Endothelial cell of umbilical vein (primary cell): ENCODE results near the gene KARS1. TPM values are rescaled to one million over a fixed set of nuclear protein-coding genes. Genes with fewer than 3 reads are reported as not detected.

Experiments used
- BruUV-seq: library from RNA; stranded (reverse); fragments of 400-500 nt; replicated peaks from 2 replicates; lab custom pipeline; 2021; lab: Mats Ljungman, UMichigan
- CTCF ChIA-PET: fragments of 300-600, 350-600 bp; sonication (Branson Sonifier 250); formaldehyde crosslinking; loops from one replicate; lab custom pipeline; 2021; ENCODE audit warnings: antibody characterized with exemption, inconsistent platforms; lab: Charles Lee
- POLR2A ChIA-PET: fragments of 300-600, 350-600 bp; sonication (Branson Sonifier 250); formaldehyde crosslinking; loops from one replicate; lab custom pipeline; 2021; ENCODE audit warnings: antibody characterized with exemption, inconsistent platforms; lab: Charles Lee
- DNase-seq: peaks from one replicate; pipeline ENCODE4 v3.0.0-alpha.2; 2011; ENCODE audit warnings: low read depth, low spot score
- FAIRE-seq: peaks from 2 replicates; lab custom pipeline; 2011; peaks lifted over from hg19 to GRCh38; lab: Jason Lieb, UNC
- H2AFZ ChIP-seq: 2 replicates; pipeline ENCODE4 v1.6.0; 2012; ENCODE audit warnings: low read depth, low read length, control low read depth, inconsistent platforms
- H3K27ac ChIP-seq: 2 replicates; pipeline ENCODE4 v1.5.1; 2011; ENCODE audit warnings: low read depth, mild to moderate bottlenecking, control low read depth, low read length, moderate library complexity; ENCODE audit not compliant: insufficient read depth
- H3K27me3 ChIP-seq, 2 experiments: 2 replicates each; pipeline versions ENCODE4 v1.6.0 to v1.6.1; 2011; ENCODE audit warnings: low read length in 2 of 2, mixed read lengths in 1 of 2; ENCODE audit not compliant: control insufficient read depth in 2 of 2, insufficient read depth in 2 of 2
- H3K36me3 ChIP-seq, 2 experiments: 2 replicates in 1 of 2; 3 replicates in 1 of 2; pipeline ENCODE4 v1.5.1; 2011; ENCODE audit warnings: low read length in 2 of 2, mild to moderate bottlenecking in 1 of 2, moderate library complexity in 1 of 2; ENCODE audit not compliant: control insufficient read depth in 2 of 2, insufficient read depth in 2 of 2; ENCODE audit errors: extremely low read depth in 1 of 2
- H3K4me1 ChIP-seq: 3 replicates; pipeline ENCODE4 v1.5.1; 2011; ENCODE audit warnings: mild to moderate bottlenecking, low read length; ENCODE audit not compliant: control insufficient read depth, insufficient read depth; ENCODE audit errors: extremely low read depth
- H3K4me2 ChIP-seq: 2 replicates; pipeline ENCODE4 v1.6.1; 2011; ENCODE audit warnings: low read length, control low read depth, mixed read lengths; ENCODE audit not compliant: insufficient read depth
- H3K4me3 ChIP-seq, 3 experiments: fragments of 200-600 bp in 1 of 3; sonication (generic), shearing (Covaris generic) in 1 of 3; replicated peaks in 1 of 3; 2 replicates each; pipeline ENCODE4 v1.5.1; 2011 to 2016; ENCODE audit warnings: control low read depth in 3 of 3, low read length in 3 of 3, mild to moderate bottlenecking in 2 of 3, inconsistent platforms in 1 of 3, low read depth in 1 of 3, moderate library complexity in 1 of 3; ENCODE audit not compliant: insufficient read depth in 1 of 3
- H3K79me2 ChIP-seq: 2 replicates; pipeline ENCODE4 v1.6.0; 2012; ENCODE audit warnings: low read length, inconsistent platforms; ENCODE audit not compliant: control insufficient read depth, insufficient read depth
- H3K9ac ChIP-seq: replicated peaks from 2 replicates; pipeline ENCODE3; 2011; ENCODE audit warnings: low read length, control low read depth; ENCODE audit not compliant: insufficient read depth; ENCODE audit errors: extremely low read depth
- H3K9me1 ChIP-seq: replicated peaks from 3 replicates; pipeline ENCODE4 v1.6.0; 2011; ENCODE audit warnings: mild to moderate bottlenecking, low read length; ENCODE audit not compliant: control insufficient read depth, insufficient read depth; ENCODE audit errors: extremely low read depth
- H3K9me3 ChIP-seq: replicated peaks from 2 replicates; pipeline ENCODE4 v1.5.1; 2012; ENCODE audit warnings: low read length, inconsistent platforms; ENCODE audit not compliant: control insufficient read depth, insufficient read depth
- H4K20me1 ChIP-seq: replicated peaks from 2 replicates; pipeline ENCODE3; 2011; ENCODE audit warnings: mild to moderate bottlenecking, low read length; ENCODE audit not compliant: control insufficient read depth, insufficient read depth; ENCODE audit errors: extremely low read depth
- CTCF ChIP-seq, 2 donors: IDR thresholded peaks; 1 replicate in 1 of 2; 2 replicates in 1 of 2; pipeline ENCODE4 v1.5.1; 2011; ENCODE audit warnings: low read length in 2 of 2, mild to moderate bottlenecking in 2 of 2, moderate library complexity in 2 of 2, control low read depth in 1 of 2, inconsistent platforms in 1 of 2, low read depth in 1 of 2; ENCODE audit not compliant: insufficient read depth in 1 of 2; ENCODE audit errors: extremely low read depth in 1 of 2
- EZH2 ChIP-seq: IDR thresholded peaks from 2 replicates; pipeline ENCODE4 v1.6.1; 2012; ENCODE audit warnings: borderline replicate concordance, low read depth, mild to moderate bottlenecking, moderate library complexity, low read length, inconsistent platforms; ENCODE audit not compliant: severe bottlenecking
- FOS ChIP-seq: IDR thresholded peaks from 2 replicates; pipeline ENCODE4 v1.6.1; 2011; ENCODE audit warnings: mild to moderate bottlenecking, low read length, moderate library complexity, borderline replicate concordance; ENCODE audit not compliant: insufficient read depth
- GATA2 ChIP-seq: IDR thresholded peaks from 2 replicates; pipeline ENCODE4 v1.7.0; 2011; ENCODE audit warnings: low read depth, mild to moderate bottlenecking, moderate library complexity, mixed read lengths, low read length; ENCODE audit not compliant: insufficient read length, insufficient read depth
- JUN ChIP-seq: IDR thresholded peaks from 2 replicates; pipeline ENCODE4 v1.6.1; 2011; ENCODE audit warnings: borderline replicate concordance, low read depth; ENCODE audit not compliant: insufficient read length, insufficient read depth
- MYC ChIP-seq: IDR thresholded peaks from one replicate; pipeline ENCODE4 v1.6.1; 2011; ENCODE audit warnings: mild to moderate bottlenecking, low read depth, low read length
- POLR2A ChIP-seq: IDR thresholded peaks from 2 replicates; pipeline ENCODE4 v1.6.1; 2012; ENCODE audit warnings: low read depth, mild to moderate bottlenecking, control low read depth, low read length
- POLR2AphosphoS5 ChIP-seq: IDR thresholded peaks from 2 replicates; pipeline ENCODE4 v1.6.1; 2012; ENCODE audit warnings: low read depth, mild to moderate bottlenecking, control low read depth, low read length, moderate library complexity; ENCODE audit not compliant: insufficient read depth
- dilution Hi-C: fragments of 300-500 bp; cut with MboI; formaldehyde crosslinking; loops from one replicate; pipeline ENCODE4 v1.15.0; 2019; ENCODE audit warnings: low sequenced_read_pairs; ENCODE audit not compliant: extremely low pct_ligation_motif_present
- intact Hi-C: fragments of 100-400 bp; cut with micrococcal nuclease; formaldehyde crosslinking; loops from one replicate; pipeline ENCODE4 v1.10.0; 2022
- polyA plus RNA-seq, 4 experiments: library from polyadenylated mRNA; depleted of rRNA in 3 of 4; stranded (reverse) in 3 of 4; unstranded in 1 of 4; fragments of >200 nt; gene quantifications; 2 replicates each; pipeline versions ENCODE4 v1.2.1 to v1.2.3, GENCODE V29; 2011 to 2012; ENCODE audit warnings: missing spikeins in 1 of 4
- total RNA-seq: library from RNA; stranded (reverse); gene quantifications from 2 replicates; pipeline ENCODE4 v1.2.3, GENCODE V29; 2021
- TF ChIP-seq, protein P1 (sequence below): IDR thresholded peaks from 2 replicates; pipeline ENCODE4 v1.6.1; 2011; ENCODE audit not compliant: insufficient read depth, insufficient read length

Gene KARS1
- total and polyA plus RNA-seq, 2 donors (not counting 3 experiments of a cell fraction or from before 2014, with no cell fraction given), result 83.3 to 146 TPM

DNA sequence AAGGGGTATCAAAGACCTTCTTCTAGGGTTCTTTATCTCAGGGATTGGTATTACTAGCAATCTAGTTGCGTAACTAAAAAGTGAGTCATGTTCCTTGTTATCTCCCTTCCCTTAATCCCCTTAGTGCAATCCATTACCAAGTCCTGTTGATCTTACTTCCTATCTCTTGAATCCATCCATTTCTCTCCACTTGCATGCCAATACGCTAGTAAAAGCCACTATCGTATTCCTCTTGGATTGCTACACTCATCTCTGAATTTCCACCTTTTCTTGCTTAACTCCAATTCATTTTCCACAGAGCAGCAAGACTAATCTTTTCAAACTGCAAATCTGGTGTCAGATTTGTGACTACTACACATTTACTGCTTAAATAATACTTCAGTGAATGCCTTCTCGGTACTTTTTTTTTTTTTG is 22.5 kb downstream of the KARS1 start:
- no peaks in the 10 kb centered on the region for H4K20me1 ChIP-seq
- intact Hi-C loops, result no loop called here

GRCh38 chr16:75622761-75623605 is 24.5 kb downstream of the KARS1 start, which contains the start of gene ADAT1:
ADAT1 (minus strand) TSS chr16:75623281; CDS start chr16:75620799, 2,482 bp downstream.
- FAIRE-seq (peak; percentile 98), DNase-seq (peak; percentile 99)
- H4K20me1 ChIP-seq, result no peaks in the 10 kb centered on the region
- H3K79me2 ChIP-seq, result peaks cover 14% of the 10 kb centered on the region
- peak within 1 kb of the TSS; percentile 95 for H3K4me2 ChIP-seq
- intact Hi-C loops, result loop anchor here (1.0 to 2.0 kb wide), 7 partner anchors 24 to 424 kb away; partner anchors contain the start of genes CFDP1, GABARAPL2, KARS1 and TERF2IP
- ChIA-PET CTCF (interaction anchor here (0.6 to 1.5 kb wide), 10 partner anchors 23 to 424 kb away, joined by 3 to 8 read pairs (median 3); partner anchors contain the start of genes KARS1, TERF2IP and TMEM231), POLR2A (interaction anchor here (0.6 to 2.0 kb wide), 4 partner anchors 25 to 1550 kb away, joined by 3 to 12 read pairs (median 4); partner anchors contain the start of genes CFDP1, CHST6, KARS1 and TERF2IP)
- H3K27ac ChIP-seq, result peak within 1 kb of the TSS; percentile 75
- no peaks in the 10 kb centered on the region for H3K27me3 ChIP-seq
- H3K9me3 ChIP-seq, result no peaks in the 10 kb centered on the region
- dilution Hi-C loops, result no loop called here
- H3K4me1 ChIP-seq, result peaks cover 24% of the 10 kb centered on the region
- TF ChIP-seq EZH2 (no peak), CTCF (IDR thresholded peaks at IDR 0.05; ENCODE audit: extremely low read depth in 1 of 2, insufficient read depth in 1 of 2, low read depth in 1 of 2, low read length in 2 of 2) (no peak), MYC (no peak), POLR2AphosphoS5 (peak; percentile 98), GATA2 (no peak), FOS (no peak), JUN (no peak), POLR2A (peak; percentile 95)
- TF ChIP-seq, protein P1, sequence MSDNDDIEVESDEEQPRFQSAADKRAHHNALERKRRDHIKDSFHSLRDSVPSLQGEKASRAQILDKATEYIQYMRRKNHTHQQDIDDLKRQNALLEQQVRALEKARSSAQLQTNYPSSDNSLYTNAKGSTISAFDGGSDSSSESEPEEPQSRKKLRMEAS, result peak; percentile 79
- H3K4me3 ChIP-seq, result peak within 1 kb of the TSS; percentile 49 to 96 (median 94)
- peaks cover 12 to 19% of the 10 kb centered on the region in 2 experiments for H3K36me3 ChIP-seq
- peak within 1 kb of the TSS; percentile 88 for H2AFZ ChIP-seq
- no peaks in the 10 kb centered on the region for H3K9me1 ChIP-seq
- peak within 1 kb of the TSS; percentile 85 for H3K9ac ChIP-seq
- TSS peak; percentile 80 for BruUV-seq

More for the DNA sequence above, 22.5 kb downstream of the KARS1 start:
- Histone ChIP-seq H3K9me1 (no peaks in the 10 kb centered on the region), H2AFZ (no peak overlapping the region), H3K36me3 (peaks cover 14 to 28% of the 10 kb centered on the region in 2 experiments), H3K9ac (no peak overlapping the region), H3K4me2 (no peak overlapping the region), H3K27me3 (no peaks in the 10 kb centered on the region), H3K4me3 (no peak overlapping the region), H3K4me1 (peaks cover 37% of the 10 kb centered on the region), H3K79me2 (peaks cover 14% of the 10 kb centered on the region), H3K27ac (no peak overlapping the region), H3K9me3 (no peaks in the 10 kb centered on the region)
- DNase-seq (no peak), FAIRE-seq (peak; percentile 38)
- no TSS peak for BruUV-seq
- dilution Hi-C loops, result no loop called here
- CTCF ChIA-PET, result no interaction called here
- no peak for TF ChIP-seq FOS
- TF ChIP-seq GATA2, result peak; percentile 47
- POLR2A ChIA-PET, result no interaction called here
